Gastroesophageal sphincter (tissue), 3 donors: ENCODE data around the gene BANP.
A peak's percentile ranks its signal among the peaks of the same experiment; 100 is the strongest.
"Not testable (repeated sequence)": the region's sequence is repeated elsewhere in the genome, so short reads cannot be mapped to it uniquely, and the experiment has no call there.

Source experiments
- EP300 ChIP-seq: sonication (generic); formaldehyde crosslinking; IDR thresholded peaks from one replicate; pipeline ENCODE4 v1.6.1; 2017; ENCODE audit warnings: antibody characterized with exemption, mild to moderate bottlenecking
- POLR2A ChIP-seq, 2 donors: fragments of 450-650 bp; IDR thresholded peaks; one replicate each; pipeline ENCODE4 v1.6.1; 2017; ENCODE audit warnings: antibody characterized with exemption in 2 of 2, mild to moderate bottlenecking in 2 of 2, moderate library complexity in 1 of 2
- POLR2AphosphoS5 ChIP-seq: sonication (generic); formaldehyde crosslinking; IDR thresholded peaks from one replicate; pipeline ENCODE4 v1.6.1; 2017; ENCODE audit warnings: antibody characterized with exemption
- TF ChIP-seq, protein P1 (sequence below), 4 experiments: fragments of 200-600 bp in 2 of 4; fragments of 450-650 bp in 2 of 4; sonication (generic) in 1 of 4; IDR thresholded peaks; one replicate each; pipeline ENCODE4 v1.5.1; 2017 to 2019; ENCODE audit warnings: antibody characterized with exemption in 4 of 4, mild to moderate bottlenecking in 2 of 4, moderate library complexity in 2 of 4

DNA sequence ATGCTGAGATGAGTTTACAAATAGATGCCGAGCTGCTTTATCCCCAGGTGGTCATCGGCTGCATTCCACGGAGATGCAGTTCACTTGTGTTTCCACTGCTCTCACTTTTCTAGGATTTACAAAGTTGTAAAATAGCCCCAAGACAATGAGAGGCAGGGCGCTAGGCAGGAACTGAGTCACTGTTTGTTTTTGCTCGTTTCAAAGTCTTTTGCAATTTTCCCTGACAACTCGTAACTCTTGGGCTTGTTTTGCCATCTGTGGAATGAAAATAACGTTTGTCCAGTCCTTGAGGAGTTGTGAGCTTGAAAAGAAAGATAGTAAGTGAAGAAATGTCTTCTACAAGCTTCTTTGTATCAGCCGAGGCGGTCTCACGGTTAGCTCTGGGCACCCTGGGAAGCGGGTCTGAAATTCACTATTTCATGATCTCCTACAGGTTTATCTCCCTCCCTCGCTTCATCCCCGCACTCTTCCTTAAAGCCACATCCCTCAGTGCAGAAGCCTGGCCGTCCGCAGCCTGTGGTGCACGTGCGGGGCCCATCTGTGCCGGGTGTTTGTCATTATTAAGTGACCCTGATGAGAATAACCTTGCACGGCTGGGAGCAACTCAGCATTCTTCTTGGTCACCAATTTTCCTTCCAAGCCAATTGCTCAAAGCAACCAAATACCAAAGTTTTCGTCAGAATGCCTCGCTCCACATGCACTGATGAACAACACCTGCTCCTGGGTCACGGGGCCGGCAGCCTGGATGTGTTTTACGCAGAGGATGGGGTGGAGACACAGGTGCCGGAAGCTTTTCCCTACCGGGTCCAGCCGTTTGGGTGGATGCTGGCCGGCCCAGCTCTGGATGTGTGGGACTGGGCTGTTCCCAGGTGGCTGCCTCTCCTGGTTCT, 167.9 kb downstream of the BANP start:
- TF ChIP-seq, protein P1, sequence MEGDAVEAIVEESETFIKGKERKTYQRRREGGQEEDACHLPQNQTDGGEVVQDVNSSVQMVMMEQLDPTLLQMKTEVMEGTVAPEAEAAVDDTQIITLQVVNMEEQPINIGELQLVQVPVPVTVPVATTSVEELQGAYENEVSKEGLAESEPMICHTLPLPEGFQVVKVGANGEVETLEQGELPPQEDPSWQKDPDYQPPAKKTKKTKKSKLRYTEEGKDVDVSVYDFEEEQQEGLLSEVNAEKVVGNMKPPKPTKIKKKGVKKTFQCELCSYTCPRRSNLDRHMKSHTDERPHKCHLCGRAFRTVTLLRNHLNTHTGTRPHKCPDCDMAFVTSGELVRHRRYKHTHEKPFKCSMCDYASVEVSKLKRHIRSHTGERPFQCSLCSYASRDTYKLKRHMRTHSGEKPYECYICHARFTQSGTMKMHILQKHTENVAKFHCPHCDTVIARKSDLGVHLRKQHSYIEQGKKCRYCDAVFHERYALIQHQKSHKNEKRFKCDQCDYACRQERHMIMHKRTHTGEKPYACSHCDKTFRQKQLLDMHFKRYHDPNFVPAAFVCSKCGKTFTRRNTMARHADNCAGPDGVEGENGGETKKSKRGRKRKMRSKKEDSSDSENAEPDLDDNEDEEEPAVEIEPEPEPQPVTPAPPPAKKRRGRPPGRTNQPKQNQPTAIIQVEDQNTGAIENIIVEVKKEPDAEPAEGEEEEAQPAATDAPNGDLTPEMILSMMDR (IDR thresholded peaks at IDR 0.05), result peak in 2 of 4 experiments; percentile 10 to 28
- TF ChIP-seq POLR2AphosphoS5, result peak; percentile 13
- TF ChIP-seq POLR2A (IDR thresholded peaks at IDR 0.05); EP300: not testable (repeated sequence)
